Mesenchymal stem cell (in vitro differentiated cells and primary cell): ENCODE measurements around the gene WASHC4.

ENCODE experiments used
- DNase-seq: peaks from one replicate; pipeline ENCODE4 v3.0.0-alpha.2; 2013
- H2AFZ ChIP-seq: one replicate; pipeline ENCODE4 v1.6.1; 2013; ENCODE audit warnings: low read depth, mild to moderate bottlenecking, control low read depth, inconsistent platforms, low read length, moderate library complexity
- H2AK5ac ChIP-seq: 2 replicates; pipeline ENCODE4 v1.6.1; 2013; ENCODE audit warnings: low read length, moderate library complexity, mild to moderate bottlenecking, inconsistent platforms; ENCODE audit not compliant: severe bottlenecking
- H2BK120ac ChIP-seq: one replicate; pipeline ENCODE4 v1.6.1; 2013; ENCODE audit warnings: low read depth, mild to moderate bottlenecking, inconsistent platforms, low read length, moderate library complexity
- H2BK12ac ChIP-seq, 2 experiments: one replicate each; pipeline ENCODE4 v1.6.1; 2013; ENCODE audit warnings: inconsistent platforms in 2 of 2, low read length in 2 of 2, mild to moderate bottlenecking in 2 of 2, moderate library complexity in 2 of 2, control low read depth in 1 of 2
- H2BK15ac ChIP-seq: one replicate; pipeline ENCODE4 v1.6.1; 2013; ENCODE audit warnings: mild to moderate bottlenecking, low read depth, inconsistent platforms; ENCODE audit not compliant: poor library complexity, severe bottlenecking
- H2BK5ac ChIP-seq: 2 replicates; pipeline ENCODE4 v1.6.1; 2013; ENCODE audit warnings: low read depth, mild to moderate bottlenecking, low read length, control low read depth, inconsistent platforms; ENCODE audit not compliant: poor library complexity, severe bottlenecking
- H3K14ac ChIP-seq, 2 experiments: one replicate each; pipeline ENCODE4 v1.6.1; 2013; ENCODE audit warnings: inconsistent platforms in 2 of 2, low read length in 2 of 2, control low read depth in 1 of 2, mild to moderate bottlenecking in 1 of 2, moderate library complexity in 1 of 2
- H3K18ac ChIP-seq, 2 experiments: one replicate each; pipeline ENCODE4 v1.6.1; 2013; ENCODE audit warnings: inconsistent platforms in 2 of 2, low read length in 2 of 2, control low read depth in 1 of 2, low read depth in 1 of 2, mild to moderate bottlenecking in 1 of 2
- H3K23ac ChIP-seq, 2 experiments: one replicate each; pipeline ENCODE4 v1.6.1; 2013; ENCODE audit warnings: inconsistent platforms in 2 of 2, low read length in 2 of 2, mild to moderate bottlenecking in 2 of 2, moderate library complexity in 2 of 2, control low read depth in 1 of 2
- H3K27ac ChIP-seq: 2 replicates; pipeline ENCODE4 v1.5.1; 2013; ENCODE audit warnings: mild to moderate bottlenecking, moderate library complexity, low read length, control low read depth, inconsistent platforms; ENCODE audit not compliant: poor library complexity, severe bottlenecking
- H3K27me3 ChIP-seq, 2 experiments: 2 replicates each; pipeline versions ENCODE4 v1.6.1 to v1.7.0; 2013; ENCODE audit warnings: low read length in 2 of 2, mild to moderate bottlenecking in 2 of 2, moderate library complexity in 2 of 2, control low read depth in 1 of 2, inconsistent platforms in 1 of 2; ENCODE audit not compliant: control insufficient read depth in 1 of 2, insufficient read depth in 1 of 2
- H3K36me3 ChIP-seq, 2 experiments: 2 replicates each; pipeline versions ENCODE4 v1.6.1 to v1.7.0; 2013; ENCODE audit warnings: low read length in 2 of 2, control low read depth in 1 of 2, inconsistent platforms in 1 of 2, low read depth in 1 of 2, mild to moderate bottlenecking in 1 of 2; ENCODE audit not compliant: insufficient read depth in 2 of 2, control insufficient read depth in 1 of 2
- H3K4ac ChIP-seq, 2 experiments: one replicate each; pipeline ENCODE4 v1.6.1; 2013; ENCODE audit warnings: inconsistent platforms in 2 of 2, low read length in 2 of 2, mild to moderate bottlenecking in 2 of 2, moderate library complexity in 2 of 2, control low read depth in 1 of 2, low read depth in 1 of 2
- H3K4me1 ChIP-seq: 2 replicates; pipeline ENCODE4 v1.6.1; 2013; ENCODE audit warnings: low read depth, low read length, control low read depth; ENCODE audit not compliant: control insufficient read depth, insufficient read depth
- H3K4me2 ChIP-seq: 2 replicates; pipeline ENCODE4 v1.6.1; 2013; ENCODE audit warnings: low read length, mild to moderate bottlenecking, inconsistent platforms; ENCODE audit not compliant: poor library complexity, severe bottlenecking
- H3K4me3 ChIP-seq, 2 experiments: 2 replicates each; pipeline versions ENCODE4 v1.5.1 to v1.7.0; 2013; ENCODE audit warnings: low read length in 2 of 2, mild to moderate bottlenecking in 2 of 2, control low read depth in 1 of 2, low read depth in 1 of 2; ENCODE audit not compliant: insufficient read depth in 1 of 2
- H3K79me1 ChIP-seq: replicated peaks from 2 replicates; pipeline ENCODE4 v1.6.1; 2013; ENCODE audit warnings: mild to moderate bottlenecking, control low read depth, low read length, inconsistent platforms; ENCODE audit not compliant: poor library complexity, severe bottlenecking
- H3K9ac ChIP-seq: 2 replicates; pipeline ENCODE4 v1.7.0; 2013; ENCODE audit warnings: mild to moderate bottlenecking, low read length, moderate library complexity
- H3K9me3 ChIP-seq: 2 replicates; pipeline ENCODE4 v1.7.0; 2013; ENCODE audit warnings: mild to moderate bottlenecking, low read length; ENCODE audit not compliant: control insufficient read depth
- H4K8ac ChIP-seq: one replicate; pipeline ENCODE4 v1.6.1; 2013; ENCODE audit warnings: inconsistent platforms, mild to moderate bottlenecking, low read length, moderate library complexity
- H4K91ac ChIP-seq: one replicate; pipeline ENCODE4 v1.6.1; 2013; ENCODE audit warnings: mild to moderate bottlenecking, low read length, inconsistent platforms
- WGBS: methylation state at CpG from one replicate; pipeline ENCODE4 v1.1.7; 2013; ENCODE audit warnings: mixed read lengths; 5-methylcytosine and 5-hydroxymethylcytosine counted together

The WASHC4 gene

GRCh38 chr12:105102673-105103072, 4.9 kb upstream of the WASHC4 start:
- no peaks in the 10 kb centered on the region for H3K79me1 ChIP-seq
- H3K27ac ChIP-seq: no peak overlapping the region
- H4K91ac ChIP-seq: no peak overlapping the region
- no peak overlapping the region for H3K9ac ChIP-seq
- peaks cover 2% of the 10 kb centered on the region for H3K4me1 ChIP-seq
- H3K18ac ChIP-seq: no peak overlapping the region
- H3K4me2 ChIP-seq: no peak overlapping the region
- H2AK5ac ChIP-seq: no peak overlapping the region
- no peak for DNase-seq
- H2BK15ac ChIP-seq: no peak overlapping the region
- H3K4ac ChIP-seq: no peak overlapping the region
- H2BK5ac ChIP-seq: no peak overlapping the region
- no peak overlapping the region for H2BK120ac ChIP-seq
- H3K4me3 ChIP-seq: no peak overlapping the region
- no peaks in the 10 kb centered on the region for H3K9me3 ChIP-seq
- H4K8ac ChIP-seq: no peak overlapping the region
- H2AFZ ChIP-seq: no peak overlapping the region
- H2BK12ac ChIP-seq: no peak overlapping the region
- no peak overlapping the region for H3K23ac ChIP-seq
- H3K27me3 ChIP-seq: no peaks in the 10 kb centered on the region
- no peaks in the 10 kb centered on the region for H3K36me3 ChIP-seq
- no peak overlapping the region for H3K14ac ChIP-seq

- Histone ChIP-seq H2BK12ac (no peak overlapping the region), H3K9ac (no peak overlapping the region), H4K91ac (no peak overlapping the region), H3K4me1 (peaks cover 3% of the 10 kb centered on the region), H3K4me2 (no peak overlapping the region), H3K27ac (no peak overlapping the region), H2BK5ac (no peak overlapping the region), H3K79me1 (no peaks in the 10 kb centered on the region), H3K4ac (no peak overlapping the region), H3K14ac (no peak overlapping the region), H3K36me3 (no peaks in the 10 kb centered on the region), H2AFZ (no peak overlapping the region), H2AK5ac (no peak overlapping the region), H2BK15ac (no peak overlapping the region), H3K9me3 (no peaks in the 10 kb centered on the region), H3K4me3 (no peak overlapping the region), H3K23ac (no peak overlapping the region), H3K18ac (no peak overlapping the region), H4K8ac (no peak overlapping the region), H2BK120ac (no peak overlapping the region), H3K27me3 (no peaks in the 10 kb centered on the region)
- WGBS: no CpG with 5 or more reads among the region's 1 CpG
- DNase-seq: no peak
These were observed 2.8 kb upstream of the WASHC4 start for GRCh38 chr12:105104762-105105161.

DNA sequence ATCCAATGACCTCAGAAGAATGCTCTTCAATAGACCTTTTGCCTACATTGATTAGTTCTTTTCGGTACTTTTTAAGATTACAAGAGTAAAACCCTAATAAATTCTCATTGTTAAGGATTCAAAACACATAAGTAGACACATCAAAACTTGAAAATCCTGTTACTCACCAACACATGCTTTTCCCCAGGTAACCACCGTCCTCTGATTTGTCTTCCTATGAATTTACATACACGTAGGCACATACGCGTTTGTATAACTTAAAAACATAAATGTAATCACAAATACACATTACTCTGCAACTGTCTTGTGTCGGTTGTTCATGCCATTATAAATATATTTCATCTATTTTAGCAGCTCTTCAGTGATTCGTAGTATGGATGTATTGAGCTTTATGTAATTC, 910 bp upstream of the WASHC4 start:
- no peak overlapping the region for H3K27ac ChIP-seq
- no peaks in the 10 kb centered on the region for H3K9me3 ChIP-seq
- H2BK5ac ChIP-seq: no peak overlapping the region
- H3K4ac ChIP-seq: no peak overlapping the region
- H3K18ac ChIP-seq: no peak overlapping the region
- H3K27me3 ChIP-seq: no peaks in the 10 kb centered on the region
- no peak overlapping the region for H3K23ac ChIP-seq
- H3K14ac ChIP-seq: no peak overlapping the region
- no peak overlapping the region for H2BK12ac ChIP-seq
- H3K9ac ChIP-seq: peak overlapping the region; percentile 97
- H2BK15ac ChIP-seq: no peak overlapping the region
- 79% methylated on average over 5 of the region's 7 CpGs for WGBS
- H2AK5ac ChIP-seq: no peak overlapping the region
- H4K8ac ChIP-seq: no peak overlapping the region
- no peak overlapping the region for H2AFZ ChIP-seq
- peak overlapping the region in 1 of 2 experiments; percentile 95 for H3K4me3 ChIP-seq
- H3K36me3 ChIP-seq: peaks cover 0 to 5% of the 10 kb centered on the region in 2 experiments
- H3K4me2 ChIP-seq: no peak overlapping the region
- peaks cover 2% of the 10 kb centered on the region for H3K4me1 ChIP-seq
- no peaks in the 10 kb centered on the region for H3K79me1 ChIP-seq
- H4K91ac ChIP-seq: no peak overlapping the region
- H2BK120ac ChIP-seq: no peak overlapping the region
- DNase-seq: no peak

GRCh38 chr12:105107171-105107493, 399 bp upstream of the WASHC4 start:
- WGBS: 1% methylated on average over 12 of the region's 15 CpGs
- peak; percentile 76 for DNase-seq
- H2BK12ac ChIP-seq: no peak overlapping the region
- H2AFZ ChIP-seq: peak overlapping the region; percentile 86
- no peaks in the 10 kb centered on the region for H3K9me3 ChIP-seq
- H3K36me3 ChIP-seq: peaks cover 0 to 10% of the 10 kb centered on the region in 2 experiments
- H3K27me3 ChIP-seq: no peaks in the 10 kb centered on the region
- H3K18ac ChIP-seq: peak overlapping the region; percentile 58 to 82
- H3K79me1 ChIP-seq: no peaks in the 10 kb centered on the region
- peak overlapping the region in 1 of 2 experiments; percentile 65 for H3K14ac ChIP-seq
- H3K27ac ChIP-seq: peak overlapping the region; percentile 80
- peaks cover 2% of the 10 kb centered on the region for H3K4me1 ChIP-seq
- peak overlapping the region; percentile 97 for H3K9ac ChIP-seq
- no peak overlapping the region for H3K23ac ChIP-seq
- H3K4me3 ChIP-seq: peak overlapping the region; percentile 95 to 99
- H4K8ac ChIP-seq: peak overlapping the region; percentile 87
- H4K91ac ChIP-seq: no peak overlapping the region
- no peak overlapping the region for H2BK5ac ChIP-seq
- H2AK5ac ChIP-seq: no peak overlapping the region
- no peak overlapping the region for H2BK120ac ChIP-seq
- peak overlapping the region; percentile 64 for H3K4me2 ChIP-seq
- no peak overlapping the region for H2BK15ac ChIP-seq
- H3K4ac ChIP-seq: peak overlapping the region in 1 of 2 experiments; percentile 82
